Adrenal gland (tissue), 19 donors: Measurements from ENCODE around the gene RYK. TPM values are rescaled to one million over a fixed set of nuclear protein-coding genes. Genes with fewer than 3 reads are reported as not detected.

Experiments
- DNase-seq, 7 donors: peaks; one replicate each; pipeline ENCODE4 v3.0.0-alpha.2; 2019 to 2020
- H3K27ac ChIP-seq, 5 donors: fragments of 200-600 bp; sonication (generic) in 4 of 5; 1 replicate in 3 of 5; 2 replicates in 2 of 5; pipeline versions ENCODE4 v1.5.1 to v1.8.0; 2016 to 2020; ENCODE audit warnings: mild to moderate bottlenecking in 1 of 5
- H3K27me3 ChIP-seq: fragments of 200-600 bp; 2 replicates; pipeline ENCODE4 v1.8.0; 2021
- H3K36me3 ChIP-seq, 2 donors: fragments of 200-600 bp; replicated peaks in 1 of 2; 1 replicate in 1 of 2; 2 replicates in 1 of 2; pipeline versions ENCODE4 v1.5.1 to v1.8.0; 2018 to 2022
- H3K4me1 ChIP-seq, 2 donors: fragments of 200-600 bp; replicated peaks in 1 of 2; 1 replicate in 1 of 2; 2 replicates in 1 of 2; pipeline versions ENCODE4 v1.5.1 to v1.8.0; 2018 to 2021
- H3K4me3 ChIP-seq, 4 donors: fragments of 200-600 bp; sonication (generic) in 3 of 4; one replicate each; pipeline ENCODE4 v1.5.1; 2016 to 2018
- H3K9me3 ChIP-seq, 3 donors: fragments of 200-600 bp; sonication (generic) in 1 of 3; replicated peaks in 1 of 3; 1 replicate in 2 of 3; 2 replicates in 1 of 3; pipeline versions ENCODE4 v1.5.1 to v1.8.0; 2016 to 2021
- CTCF ChIP-seq, 6 experiments: fragments of 450-650 bp in 4 of 6; fragments of 200-600 bp in 2 of 6; sonication (generic) in 1 of 6; IDR thresholded peaks; 1 replicate in 5 of 6; 2 replicates in 1 of 6; pipeline versions ENCODE4 v1.5.1 to v1.8.0; 2016 to 2021; ENCODE audit warnings: antibody characterized with exemption in 6 of 6, mild to moderate bottlenecking in 2 of 6, moderate library complexity in 1 of 6
- POLR2A ChIP-seq, 2 donors: fragments of 450-650 bp; IDR thresholded peaks; one replicate each; pipeline ENCODE4 v1.6.1; 2017; ENCODE audit warnings: antibody characterized with exemption in 2 of 2, mild to moderate bottlenecking in 2 of 2, moderate library complexity in 1 of 2
- WGBS, 4 donors: extraction: QIAGEN DNeasy Blood & Tissue Kit in 2 of 4; methylation state at CpG; one replicate each; pipeline versions ENCODE4 v1.1.5 to v1.1.7; 2013 to 2017; 5-methylcytosine and 5-hydroxymethylcytosine counted together
- intact Hi-C, 2 donors: fragments of 100-400 bp; cut with DNase I; formaldehyde crosslinking; loops; one replicate each; pipeline versions ENCODE4 v1.14.1 to v1.15.0; 2022 to 2023
- long read RNA-seq, 10 donors: library from polyadenylated mRNA in 3 of 10; unstranded in 2 of 10; stranded (forward) in 1 of 10; transcript quantifications; one replicate each; pipeline ENCODE4 v2.0.0 and lab custom pipeline, GENCODE V29; 2021 to 2026
- polyA plus RNA-seq, 3 donors: library from polyadenylated mRNA; stranded (reverse); fragments of 200-250 nt in 2 of 3; fragments of 350-450 nt in 1 of 3; fragmentation: Illumina TruSeq in 1 of 3; extraction: RNeasy Lipid Tissue Mini Kit (QIAGEN cat#74804) in 1 of 3; gene quantifications; one replicate each; pipeline ENCODE4 v1.2.3, GENCODE V29; 2013 to 2014
- total RNA-seq, 9 donors: library from RNA; depleted of rRNA in 4 of 9; stranded (reverse); fragments of >200 nt in 4 of 9; fragments of 120-200 nt in 1 of 9; fragmentation: NEBNext Ultra II Directional in 1 of 9; extraction: Animal tissue kit (Norgen Biotek cat#: 25700) in 1 of 9; gene quantifications; one replicate each; pipeline versions ENCODE4 v1.1.0 to v1.2.4, GENCODE V29; 2013 to 2023
- donor health status: healthy with polysubstance abuse.
- donor health status: Bipolar disorder and iron deficiency.
- donor health status: DM: yes; HTN: yes; CAD: no.
- donor health status: DM: no; HTN: no; CAD: no.
- donor health status: DM: no; HTN: no; CAD: no.
- donor health status: DM: yes; HTN: yes; CAD: no.

The RYK gene
- total RNA-seq (10 to 100 TPM; 27.8 to 74.4 (median 47.1) TPM), polyA plus RNA-seq (10 to 100 TPM; 27.7 to 37.7 (median 31.0) TPM)
- long read RNA-seq, donor 1, full-length matches to known transcripts = 1 of 1 reads
- long read RNA-seq, donor 1, partial matches to known transcripts = 0 of 1 reads
- long read RNA-seq, donor 1, other reads (novel, unspliced or antisense) = 0 of 1 reads
- long read RNA-seq, donor 2, partial matches to known transcripts = 0 of 7 reads
- long read RNA-seq, donor 2, other reads (novel, unspliced or antisense) = 0 of 7 reads
- long read RNA-seq, donor 3, partial matches to known transcripts = 0 of 1 reads
- long read RNA-seq, donor 3, other reads (novel, unspliced or antisense) = 0 of 1 reads
- long read RNA-seq, donor 4, full-length matches to known transcripts = 2 of 4 reads
- long read RNA-seq, donor 4, partial matches to known transcripts = 1 of 4 reads
- long read RNA-seq, donor 4, other reads (novel, unspliced or antisense) = 1 of 4 reads
- long read RNA-seq, donor 5, transcript RYK-201 (15 exons, 2,667 nt) = major isoform, 55 of 93 reads
- long read RNA-seq, donor 5, transcript RYK-209 (15 exons, 2,934 nt) = minor isoform, 31 of 93 reads
- long read RNA-seq, donor 5, partial matches to known transcripts = 4 of 93 reads
- long read RNA-seq, donor 5, other reads (novel, unspliced or antisense) = 3 of 93 reads
- long read RNA-seq, donor 6 = 0 reads
- long read RNA-seq, donor 7, full-length matches to known transcripts = 1 of 1 reads
- long read RNA-seq, donor 7, partial matches to known transcripts = 0 of 1 reads
- long read RNA-seq, donor 7, other reads (novel, unspliced or antisense) = 0 of 1 reads
- long read RNA-seq, donor 8, full-length matches to known transcripts = 8 of 8 reads
- long read RNA-seq, donor 8, partial matches to known transcripts = 0 of 8 reads
- long read RNA-seq, donor 8, other reads (novel, unspliced or antisense) = 0 of 8 reads
- long read RNA-seq, donor 9, full-length matches to known transcripts = 6 of 13 reads
- long read RNA-seq, donor 9, partial matches to known transcripts = 7 of 13 reads
- long read RNA-seq, donor 9, other reads (novel, unspliced or antisense) = 0 of 13 reads
- long read RNA-seq, donor 10, partial matches to known transcripts = 0 of 3 reads
- long read RNA-seq, donor 10, other reads (novel, unspliced or antisense) = 0 of 3 reads

- H3K27ac ChIP-seq = peak within 1 kb of the TSS; percentile 56 to 98 (median 85)
- no peaks in the 10 kb centered on the region for H3K36me3 ChIP-seq
- DNase-seq = peak; percentile 80 to 89 (median 83)
- H3K9me3 ChIP-seq = no peaks in the 10 kb centered on the region
- WGBS, 4 donors = 0 to 1% (median 0%) methylated on average over 12 to 59 of the region's 59 CpGs
- TF ChIP-seq CTCF (IDR thresholded peaks at IDR 0.05) (peak in 1 of 6 experiments; percentile 0), POLR2A (IDR thresholded peaks at IDR 0.05) (peak; percentile 64 to 71)
- intact Hi-C loops = no loop called here
- peak within 1 kb of the TSS in 3 of 4 donors; percentile 48 to 99 (median 54) for H3K4me3 ChIP-seq
- H3K4me1 ChIP-seq = peaks cover 9 to 38% of the 10 kb centered on the region in 2 donors
- H3K27me3 ChIP-seq = no peaks in the 10 kb centered on the region
Measured at GRCh38 chr3:134250717-134251220, at the start of gene RYK. RYK (minus strand) TSS chr3:134250859; CDS start chr3:134250654, 205 bp downstream.

GRCh38 chr3:134299888-134300206, 49.2 kb upstream of the RYK start:
- H3K4me3 ChIP-seq = no peak overlapping the region
- TF ChIP-seq CTCF (IDR thresholded peaks at IDR 0.05) = no peak
- TF ChIP-seq POLR2A (IDR thresholded peaks at IDR 0.05) = no peak
- WGBS, 4 donors = 76 to 88% (median 81%) methylated on average over 1 of the region's 1 CpG

GRCh38 chr3:134299185-134299887, 48.7 kb upstream of the RYK start:
- peak in 1 of 7 donors; percentile 40 for DNase-seq
- intact Hi-C loops = loop anchor here (2.0 to 5.0 kb wide), 2 partner anchors 85 to 87 kb away; no protein-coding TSS in a partner anchor

More at GRCh38 chr3:134299888-134300206, 49.2 kb upstream of the RYK start:
- Histone ChIP-seq H3K4me1 (no peaks in the 10 kb centered on the region), H3K9me3 (peaks cover 0 to 7% (median 0%) of the 10 kb centered on the region in 3 donors), H3K27ac (no peak overlapping the region), H3K27me3 (no peaks in the 10 kb centered on the region), H3K36me3 (no peaks in the 10 kb centered on the region)
- DNase-seq = no peak
- intact Hi-C loops = loop anchor here (2.0 to 5.0 kb wide), 2 partner anchors 85 to 88 kb away; no protein-coding TSS in a partner anchor

More at GRCh38 chr3:134299185-134299887, 48.7 kb upstream of the RYK start:
- 66 to 67% (median 66%) methylated on average over 4 of the region's 4 CpGs for WGBS, 4 donors
- Histone ChIP-seq H3K9me3 (peaks cover 0 to 7% (median 0%) of the 10 kb centered on the region in 3 donors), H3K4me3 (no peak overlapping the region), H3K36me3 (no peaks in the 10 kb centered on the region), H3K4me1 (no peaks in the 10 kb centered on the region), H3K27me3 (no peaks in the 10 kb centered on the region), H3K27ac (no peak overlapping the region)
- TF ChIP-seq POLR2A (IDR thresholded peaks at IDR 0.05) = no peak
- peak; percentile 16 to 69 (median 63) for TF ChIP-seq CTCF (IDR thresholded peaks at IDR 0.05)
